Ovary (tissue), 3 donors: Measurements from ENCODE around the gene RSU1.

ENCODE experiments used
- POLR2A ChIP-seq: fragments of 450-650 bp; IDR thresholded peaks from one replicate; pipeline ENCODE4 v1.6.1; 2017; ENCODE audit warnings: antibody characterized with exemption, mild to moderate bottlenecking, moderate library complexity
- TF ChIP-seq, protein P1 (sequence below), 3 donors: fragments of 450-650 bp in 2 of 3; fragments of 200-600 bp in 1 of 3; IDR thresholded peaks; one replicate each; pipeline versions ENCODE4 v1.5.1 to v1.8.0; 2016 to 2022; ENCODE audit warnings: antibody characterized with exemption in 3 of 3, mild to moderate bottlenecking in 1 of 3
- donor health status: DM: no; HTN: no; CAD: no.

DNA sequence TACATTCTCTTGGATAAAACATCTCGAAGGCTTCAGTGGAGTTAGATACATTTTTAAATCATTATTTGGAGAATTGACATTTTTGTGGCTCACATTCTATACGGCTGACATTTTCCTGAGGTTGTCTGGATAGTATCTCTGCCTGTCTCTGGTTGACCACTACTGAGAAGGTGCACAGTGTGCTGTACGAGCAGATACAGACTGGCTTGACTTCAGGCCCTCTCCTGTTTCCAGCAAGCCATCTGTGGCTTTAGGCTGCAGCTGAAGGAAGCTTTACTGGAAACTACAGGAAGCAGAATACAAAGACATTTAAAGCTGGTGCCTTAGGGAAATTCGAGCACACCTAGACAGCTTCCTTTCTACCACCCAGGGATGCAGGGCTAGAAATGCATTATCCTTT lies 39.3 kb upstream of the RSU1 start:
- no peak for TF ChIP-seq POLR2A
- TF ChIP-seq, protein P1, sequence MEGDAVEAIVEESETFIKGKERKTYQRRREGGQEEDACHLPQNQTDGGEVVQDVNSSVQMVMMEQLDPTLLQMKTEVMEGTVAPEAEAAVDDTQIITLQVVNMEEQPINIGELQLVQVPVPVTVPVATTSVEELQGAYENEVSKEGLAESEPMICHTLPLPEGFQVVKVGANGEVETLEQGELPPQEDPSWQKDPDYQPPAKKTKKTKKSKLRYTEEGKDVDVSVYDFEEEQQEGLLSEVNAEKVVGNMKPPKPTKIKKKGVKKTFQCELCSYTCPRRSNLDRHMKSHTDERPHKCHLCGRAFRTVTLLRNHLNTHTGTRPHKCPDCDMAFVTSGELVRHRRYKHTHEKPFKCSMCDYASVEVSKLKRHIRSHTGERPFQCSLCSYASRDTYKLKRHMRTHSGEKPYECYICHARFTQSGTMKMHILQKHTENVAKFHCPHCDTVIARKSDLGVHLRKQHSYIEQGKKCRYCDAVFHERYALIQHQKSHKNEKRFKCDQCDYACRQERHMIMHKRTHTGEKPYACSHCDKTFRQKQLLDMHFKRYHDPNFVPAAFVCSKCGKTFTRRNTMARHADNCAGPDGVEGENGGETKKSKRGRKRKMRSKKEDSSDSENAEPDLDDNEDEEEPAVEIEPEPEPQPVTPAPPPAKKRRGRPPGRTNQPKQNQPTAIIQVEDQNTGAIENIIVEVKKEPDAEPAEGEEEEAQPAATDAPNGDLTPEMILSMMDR (IDR thresholded peaks at IDR 0.05): no peak
